Nephron progenitor cell (in vitro differentiated cells): ENCODE data around the gene DEPP1.

Source experiments
- DNase-seq: peaks from one replicate; pipeline ENCODE4 v3.0.0; 2021
- H3K27ac Mint-ChIP-seq: 2 replicates; pipeline ENCODE4 v1.8.0; 2021; ENCODE audit warnings: mild to moderate bottlenecking, moderate library complexity, mixed read lengths
- H3K27me3 Mint-ChIP-seq: 2 replicates; pipeline ENCODE4 v1.8.0; 2021; ENCODE audit warnings: mild to moderate bottlenecking, low read depth, mixed read lengths; ENCODE audit not compliant: poor library complexity
- H3K36me3 Mint-ChIP-seq: 2 replicates; pipeline ENCODE4 v1.8.0; 2021; ENCODE audit warnings: low read depth, mixed read lengths
- H3K4me1 Mint-ChIP-seq: 2 replicates; pipeline ENCODE4 v1.8.0; 2021; ENCODE audit warnings: mixed read lengths
- H3K4me3 Mint-ChIP-seq: 2 replicates; pipeline ENCODE4 v1.8.0; 2021; ENCODE audit warnings: mild to moderate bottlenecking, moderate library complexity, mixed read lengths
- H3K9me3 Mint-ChIP-seq: 2 replicates; pipeline ENCODE4 v1.8.0; 2021; ENCODE audit warnings: mild to moderate bottlenecking, moderate library complexity, mixed read lengths
- CTCF ChIP-seq: fragments of 200-600 bp; sonication (generic); IDR thresholded peaks from 2 replicates; pipeline ENCODE4 v1.5.0; 2021; ENCODE audit warnings: antibody characterized with exemption

The DEPP1 gene

DNA sequence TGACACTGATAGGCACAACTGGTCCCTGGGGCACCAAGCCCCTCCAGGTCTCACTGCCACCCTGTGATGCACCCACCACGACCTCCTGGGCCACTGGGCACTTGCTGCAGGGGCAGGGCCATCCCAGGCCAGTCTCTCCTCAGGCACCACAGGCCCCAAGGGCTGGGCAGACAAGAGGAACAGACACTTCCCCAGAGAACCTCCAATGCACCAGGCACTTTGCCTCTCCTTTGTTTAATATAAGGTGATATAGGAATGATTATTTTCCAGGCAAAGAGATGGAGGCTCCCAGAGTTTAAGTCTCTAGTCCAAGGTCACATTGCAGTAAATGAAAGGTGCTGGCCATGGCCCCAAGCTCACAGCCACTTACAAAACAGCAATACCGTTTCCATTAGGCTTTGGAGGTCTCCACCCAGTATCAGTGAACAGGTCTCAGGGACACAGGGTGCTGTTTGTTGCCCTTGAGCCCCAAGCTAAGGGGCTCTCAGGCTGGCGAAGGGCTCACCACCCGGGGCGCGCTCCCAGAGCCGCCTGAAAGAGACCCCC is 4.5 kb downstream of the DEPP1 start:
- H3K4me1 Mint-ChIP-seq = peaks cover 41% of the 10 kb centered on the region
- H3K4me3 Mint-ChIP-seq = peak overlapping the region; percentile 49
- no peak for DNase-seq
- no peak overlapping the region for H3K27ac Mint-ChIP-seq
- H3K36me3 Mint-ChIP-seq = peaks cover 28% of the 10 kb centered on the region
- H3K9me3 Mint-ChIP-seq = no peaks in the 10 kb centered on the region
- peaks cover 4% of the 10 kb centered on the region for H3K27me3 Mint-ChIP-seq
- no peak for TF ChIP-seq CTCF

- Mint-ChIP-seq H3K27ac (no peak overlapping the region), H3K9me3 (no peaks in the 10 kb centered on the region), H3K4me3 (no peak overlapping the region), H3K4me1 (peaks cover 41% of the 10 kb centered on the region), H3K36me3 (peaks cover 34% of the 10 kb centered on the region), H3K27me3 (peaks cover 4% of the 10 kb centered on the region)
- no peak for DNase-seq
- TF ChIP-seq CTCF = no peak
These were observed 5.1 kb downstream of the DEPP1 start for GRCh38 chr10:44973323-44974081.

DNA sequence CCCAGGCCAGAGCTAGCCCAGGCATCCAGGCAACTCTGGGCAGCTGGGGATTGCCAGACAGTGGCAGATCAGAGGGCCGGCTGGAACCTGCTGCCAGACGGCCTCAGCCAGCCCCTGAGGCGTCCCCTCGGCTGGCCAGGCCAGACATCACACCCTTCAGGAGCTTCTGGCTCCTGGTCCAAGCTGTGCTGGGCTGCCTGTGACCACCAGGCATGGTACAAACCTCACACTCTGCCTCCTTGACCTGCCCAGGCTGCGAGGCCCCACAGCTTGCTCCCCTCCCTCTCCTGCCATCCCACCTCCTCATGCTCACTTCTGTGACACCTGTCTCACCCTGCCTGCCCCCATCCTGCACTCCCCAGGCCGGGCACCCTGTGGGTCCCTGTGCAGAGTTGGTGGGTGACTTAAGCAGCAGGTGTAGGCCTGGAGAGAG is 5.7 kb downstream of the DEPP1 start:
- Mint-ChIP-seq H3K27me3 (peaks cover 4% of the 10 kb centered on the region), H3K36me3 (peaks cover 34% of the 10 kb centered on the region), H3K9me3 (no peaks in the 10 kb centered on the region), H3K4me1 (peaks cover 41% of the 10 kb centered on the region), H3K4me3 (no peak overlapping the region), H3K27ac (no peak overlapping the region)
- no peak for TF ChIP-seq CTCF
- DNase-seq = no peak

- Mint-ChIP-seq H3K4me1 (peaks cover 43% of the 10 kb centered on the region), H3K36me3 (peaks cover 34% of the 10 kb centered on the region), H3K27ac (no peak overlapping the region), H3K9me3 (no peaks in the 10 kb centered on the region), H3K27me3 (peaks cover 6% of the 10 kb centered on the region), H3K4me3 (no peak overlapping the region)
- no peak for DNase-seq
- TF ChIP-seq CTCF = no peak
These were observed 6.5 kb downstream of the DEPP1 start for GRCh38 chr10:44971935-44972757.

DNA sequence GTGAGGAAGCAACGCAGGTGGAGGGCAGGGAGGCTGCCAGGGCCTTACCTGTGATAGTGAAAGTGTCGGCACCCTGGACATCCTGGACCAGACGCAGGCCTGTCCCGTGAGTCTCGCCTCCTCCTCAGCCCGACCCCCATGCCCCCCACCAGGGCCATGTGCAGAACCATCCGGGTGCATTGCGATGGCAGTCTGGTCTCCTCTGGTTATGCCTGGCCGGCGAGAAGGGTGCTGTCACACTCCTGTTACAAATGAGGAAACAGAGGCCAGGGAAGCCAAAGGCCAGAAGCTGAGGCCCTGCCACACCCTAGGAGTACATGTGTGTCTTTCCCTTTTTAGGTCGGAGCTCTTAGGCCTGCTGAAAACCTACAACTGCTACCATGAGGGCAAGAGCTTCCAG is 7.2 kb downstream of the DEPP1 start:
- no peak for TF ChIP-seq CTCF
- Mint-ChIP-seq H3K9me3 (no peaks in the 10 kb centered on the region), H3K4me3 (no peak overlapping the region), H3K36me3 (peaks cover 34% of the 10 kb centered on the region), H3K27me3 (peaks cover 9% of the 10 kb centered on the region), H3K27ac (no peak overlapping the region), H3K4me1 (peaks cover 43% of the 10 kb centered on the region)
- DNase-seq = no peak
